ENCODE data around the gene LPCAT3.
"Not testable (repeated sequence)": the region's sequence is repeated elsewhere in the genome, so short reads cannot be mapped to it uniquely, and the experiment has no call there.

Gene LPCAT3

GRCh38 chr12:7038591-7038990 is 20.3 kb upstream of the LPCAT3 start:
- no peak for DNase-seq (ENCODE audit: low read depth, low spot score)

GRCh38 chr12:7037411-7037810 is 19.1 kb upstream of the LPCAT3 start:
- not testable (repeated sequence) for DNase-seq (ENCODE audit: low read depth, low spot score)

- DNase-seq (ENCODE audit: low read depth, low spot score) = no peak
Measured at GRCh38 chr12:7035463-7035862, 17.2 kb upstream of the LPCAT3 start.

- no peak for DNase-seq (ENCODE audit: low read depth, low spot score)
Measured at GRCh38 chr12:7034464-7034863, 16.2 kb upstream of the LPCAT3 start.

- DNase-seq (ENCODE audit: low read depth, low spot score) = no peak
Measured at GRCh38 chr12:7032990-7033389, 14.7 kb upstream of the LPCAT3 start.

- no peak for DNase-seq (ENCODE audit: low read depth, low spot score)
Measured at GRCh38 chr12:7031306-7031705, 13.0 kb upstream of the LPCAT3 start.

- no peak for DNase-seq (ENCODE audit: low read depth, low spot score)
Measured at GRCh38 chr12:7026854-7027253, 8.6 kb upstream of the LPCAT3 start.

- DNase-seq (ENCODE audit: low read depth, low spot score) = no peak
Measured at GRCh38 chr12:7023114-7023513, 4.8 kb upstream of the LPCAT3 start.

GRCh38 chr12:7021956-7022355 is 3.7 kb upstream of the LPCAT3 start:
- DNase-seq (ENCODE audit: low read depth, low spot score) = no peak

- DNase-seq (ENCODE audit: low read depth, low spot score) = no peak
Measured at GRCh38 chr12:7019043-7019569, 830 bp upstream of the LPCAT3 start.

GRCh38 chr12:7017870-7018349 is 366 bp downstream of the LPCAT3 start:
- DNase-seq (ENCODE audit: low read depth, low spot score) = no peak

GRCh38 chr12:7016958-7017571 is 1.2 kb downstream of the LPCAT3 start:
- no peak for DNase-seq (ENCODE audit: low read depth, low spot score)

- DNase-seq (ENCODE audit: low read depth, low spot score) = no peak
Measured at GRCh38 chr12:7015555-7016370, 2.5 kb downstream of the LPCAT3 start.

GRCh38 chr12:7013101-7013500 is 5.2 kb downstream of the LPCAT3 start:
- no peak for DNase-seq (ENCODE audit: low read depth, low spot score)

GRCh38 chr12:7012024-7012607 is 6.2 kb downstream of the LPCAT3 start:
- DNase-seq (ENCODE audit: low read depth, low spot score) = no peak

- not testable (repeated sequence) for DNase-seq (ENCODE audit: low read depth, low spot score)
Measured at GRCh38 chr12:7011398-7011797, 6.9 kb downstream of the LPCAT3 start.

GRCh38 chr12:7009512-7009911 is 8.8 kb downstream of the LPCAT3 start:
- no peak for DNase-seq (ENCODE audit: low read depth, low spot score)

GRCh38 chr12:7008864-7009263 is 9.4 kb downstream of the LPCAT3 start:
- DNase-seq (ENCODE audit: low read depth, low spot score) = no peak

- no peak for DNase-seq (ENCODE audit: low read depth, low spot score)
Measured at GRCh38 chr12:7006639-7007038, 11.6 kb downstream of the LPCAT3 start.

GRCh38 chr12:7005311-7005710 is 13.0 kb downstream of the LPCAT3 start:
- no peak for DNase-seq (ENCODE audit: low read depth, low spot score)

GRCh38 chr12:7004840-7005239 is 13.4 kb downstream of the LPCAT3 start:
- DNase-seq (ENCODE audit: low read depth, low spot score) = no peak

- DNase-seq (ENCODE audit: low read depth, low spot score) = no peak
Measured at GRCh38 chr12:7004287-7004803, 13.9 kb downstream of the LPCAT3 start.
